HepG2 (cell line): Measurements from ENCODE around the gene UQCRHL. TPM values are rescaled to one million over a fixed set of nuclear protein-coding genes. Genes with fewer than 3 reads are reported as not detected.
"Not testable (repeated sequence)": the region's sequence is repeated elsewhere in the genome, so short reads cannot be mapped to it uniquely, and the experiment has no call there.

Experiments
- ATAC-seq: fragments of 200-7000 bp; cut with Tn5 transposase; 3 replicates; pipeline ENCODE4 v1.9.1; 2020; ENCODE audit warnings: mild to moderate bottlenecking, moderate library complexity
- Bru-seq: library from RNA; stranded (reverse); fragments of 400-500 nt; gene quantifications from one replicate; lab custom pipeline; 2021; lab: Mats Ljungman, UMichigan
- BruChase-seq, 2 experiments: library from RNA; stranded (reverse); fragments of 400-500 nt; gene quantifications; one replicate each; lab custom pipeline; 2021; lab: Mats Ljungman, UMichigan
- BruUV-seq: library from RNA; stranded (reverse); fragments of 400-500 nt; replicated peaks from 2 replicates; lab custom pipeline; 2021; lab: Mats Ljungman, UMichigan
- CTCF ChIA-PET: fragments of 300-600 bp; formaldehyde crosslinking; extraction: SDS; loops from one replicate; lab custom pipeline; 2021; ENCODE audit warnings: low total read pairs, inconsistent platforms, low intra/inter-chr PET ratio; lab: Yijun Ruan, JAX
- POLR2A ChIA-PET: fragments of 350-600 bp; sonication (Branson Sonifier 250); formaldehyde crosslinking; loops from one replicate; lab custom pipeline; 2020; ENCODE audit warnings: antibody characterized with exemption, inconsistent platforms; lab: Yijun Ruan, JAX
- DNase-seq: peaks from one replicate; pipeline ENCODE4 v3.0.0-alpha.2; 2015; ENCODE audit warnings: low spot score
- FAIRE-seq: peaks from 3 replicates; lab custom pipeline; 2011; peaks lifted over from hg19 to GRCh38; lab: Jason Lieb, UNC
- H2AFZ ChIP-seq: one replicate; pipeline ENCODE4 v1.6.1; 2011; ENCODE audit warnings: low read length, inconsistent platforms
- H3K27ac ChIP-seq: fragments of 300-600 bp; 3 replicates; pipeline ENCODE4 v1.8.0; 2011; ENCODE audit warnings: mixed run types, mild to moderate bottlenecking, mixed read lengths, low read length, inconsistent platforms; ENCODE audit not compliant: insufficient read depth; ENCODE audit errors: extremely low read length
- H3K27me3 ChIP-seq, 2 experiments: fragments of 200-600 bp in 1 of 2; 2 replicates in 1 of 2; 3 replicates in 1 of 2; pipeline versions ENCODE4 v1.6.0 to v1.8.0; 2011; ENCODE audit warnings: low read length in 2 of 2, mild to moderate bottlenecking in 2 of 2, moderate library complexity in 2 of 2, inconsistent platforms in 1 of 2; ENCODE audit not compliant: insufficient read depth in 2 of 2, control insufficient read depth in 1 of 2
- H3K36me3 ChIP-seq, 2 experiments: fragments of 200-600 bp in 1 of 2; replicated peaks in 1 of 2; 2 replicates in 1 of 2; 3 replicates in 1 of 2; pipeline versions ENCODE4 v1.5.1 to v1.8.0; 2011; ENCODE audit warnings: low read length in 2 of 2, inconsistent platforms in 1 of 2; ENCODE audit not compliant: insufficient read depth in 2 of 2, control insufficient read depth in 1 of 2
- H3K4me1 ChIP-seq: 2 replicates; pipeline ENCODE4 v1.5.1; 2012; ENCODE audit warnings: low read length, inconsistent platforms; ENCODE audit not compliant: insufficient read depth
- H3K4me2 ChIP-seq: 2 replicates; pipeline ENCODE4 v1.6.0; 2011; ENCODE audit warnings: low read depth, low read length, inconsistent platforms
- H3K4me3 ChIP-seq, 3 experiments: fragments of 200-600 bp in 1 of 3; sonication (generic), shearing (Covaris generic) in 1 of 3; replicated peaks in 1 of 3; 2 replicates each; pipeline ENCODE4 v1.5.1; 2011 to 2016; ENCODE audit warnings: low read length in 3 of 3, inconsistent platforms in 2 of 3, low read depth in 2 of 3, mild to moderate bottlenecking in 2 of 3, control low read depth in 1 of 3, mixed read lengths in 1 of 3; ENCODE audit not compliant: insufficient read depth in 1 of 3
- H3K79me2 ChIP-seq: one replicate; pipeline ENCODE4 v1.6.1; 2011; ENCODE audit warnings: low read length, inconsistent platforms; ENCODE audit not compliant: insufficient read depth
- H3K9ac ChIP-seq: 2 replicates; pipeline ENCODE4 v1.6.0; 2011; ENCODE audit warnings: mild to moderate bottlenecking, low read depth, low read length, inconsistent platforms; ENCODE audit not compliant: insufficient read depth
- H3K9me3 ChIP-seq: 2 replicates; pipeline ENCODE4 v1.5.1; 2012; ENCODE audit warnings: mild to moderate bottlenecking, low read length
- H4K20me1 ChIP-seq: 2 replicates; pipeline ENCODE4 v1.6.0; 2011; ENCODE audit warnings: inconsistent platforms, mild to moderate bottlenecking, low read length, moderate library complexity; ENCODE audit not compliant: insufficient read depth
- HMG20B ChIP-seq: conservative IDR thresholded peaks from 2 replicates; pipeline ENCODE4 v1.6.1; 2016; ENCODE audit warnings: missing genetic modification reagents, missing compliant biosample characterization
- NKX3-1 ChIP-seq: sonication (generic); formaldehyde crosslinking; IDR thresholded peaks from 2 replicates; pipeline ENCODE4 v1.5.0; 2020; ENCODE audit warnings: missing genetic modification reagents
- ZNF33A ChIP-seq: sonication (generic); formaldehyde crosslinking; IDR thresholded peaks from 2 replicates; pipeline ENCODE4 v1.5.1; 2020; ENCODE audit warnings: missing genetic modification reagents, mild to moderate bottlenecking, moderate library complexity, borderline replicate concordance
- ZNF383 ChIP-seq: sonication (generic); formaldehyde crosslinking; IDR thresholded peaks from 2 replicates; pipeline ENCODE4 v1.4.0; 2020; ENCODE audit warnings: missing genetic modification reagents, mild to moderate bottlenecking, borderline replicate concordance
- ZNF773 ChIP-seq: sonication (generic); formaldehyde crosslinking; IDR thresholded peaks from 2 replicates; pipeline ENCODE4 v1.4.0; 2020; ENCODE audit warnings: missing genetic modification reagents, borderline replicate concordance
- WGBS: methylation state at CpG from one replicate; pipeline ENCODE4 v1.1.6; 2017; ENCODE audit warnings: low lambda C conversion rate; 5-methylcytosine and 5-hydroxymethylcytosine counted together
- in situ Hi-C: cut with HindIII; loops from 2 replicates; pipeline ENCODE4 v1.10.0; 2017; ENCODE audit warnings: low pct_unique_long_range_greater_than_20kb; ENCODE audit not compliant: extremely low pct_ligation_motif_present
- intact Hi-C: fragments of 100-400 bp; cut with micrococcal nuclease; formaldehyde crosslinking; loops from one replicate; pipeline ENCODE4 v1.10.0; 2022; ENCODE audit not compliant: unreplicated experiment
- long read RNA-seq, 2 experiments: library from RNA in 1 of 2; library from polyadenylated mRNA in 1 of 2; stranded (forward) in 1 of 2; unstranded in 1 of 2; transcript quantifications; one replicate each; pipeline ENCODE4 v2.0.0, GENCODE V29; 2019 to 2022
- polyA minus RNA-seq, 3 experiments: library from RNA; depleted of rRNA, polyadenylated mRNA; stranded (reverse); fragments of >200 nt; gene quantifications; 2 replicates each; pipeline ENCODE4 v1.2.3, GENCODE V29; 2011; ENCODE audit warnings: low replicate concordance in 1 of 3
- polyA plus RNA-seq, 8 experiments: library from polyadenylated mRNA; depleted of rRNA in 3 of 8; stranded (reverse) in 7 of 8; unstranded in 1 of 8; fragments of >200 nt; fragmentation: Illumina TruSeq in 4 of 8; extraction: Trizol in 4 of 8; gene quantifications; 2 replicates each; pipeline versions ENCODE4 v1.2.1 to v1.2.3, GENCODE V29; 2011 to 2016; ENCODE audit warnings: low read depth in 4 of 8, missing spikeins in 1 of 8, mixed read lengths in 1 of 8; ENCODE audit not compliant: insufficient read depth in 1 of 8
- total RNA-seq, 5 experiments: library from RNA; depleted of rRNA; stranded (reverse); fragments of >200 nt; fragmentation: Illumina TruSeq; extraction: Trizol; gene quantifications; 2 replicates each; pipeline ENCODE4 v1.2.3, GENCODE V29; 2016; ENCODE audit warnings: low read depth in 1 of 5
- TF ChIP-seq, protein P1 (sequence below): sonication (generic); formaldehyde crosslinking; conservative IDR thresholded peaks from 2 replicates; pipeline ENCODE4 v1.4.0; 2020; ENCODE audit warnings: missing genetic modification reagents
- TF ChIP-seq, protein P2 (sequence below), 2 experiments: IDR thresholded peaks; 2 replicates each; pipeline ENCODE4 v1.6.1; 2011 to 2012; ENCODE audit warnings: low read length in 2 of 2, borderline replicate concordance in 1 of 2, low read depth in 1 of 2, mild to moderate bottlenecking in 1 of 2, moderate library complexity in 1 of 2

UQCRHL gene
- total RNA-seq (2016; rRNA removed; fragmentation: Illumina TruSeq; extraction: Trizol), result 2.3 and 4.0 TPM in 2 replicates
- 1.3 and 1.6 TPM in 2 replicates for total RNA-seq (2016; cell fraction: cytosol; rRNA removed; fragmentation: Illumina TruSeq; extraction: Trizol; ENCODE audit: low read depth)
- 2.3 and 4.1 TPM in 2 replicates for total RNA-seq (2016; cell fraction: insoluble cytoplasmic fraction; rRNA removed; fragmentation: Illumina TruSeq; extraction: Trizol)
- 3.6 and 3.8 TPM in 2 replicates for total RNA-seq (2016; cell fraction: membrane; rRNA removed; fragmentation: Illumina TruSeq; extraction: Trizol)
- total RNA-seq (2016; cell fraction: nucleus; rRNA removed; fragmentation: Illumina TruSeq; extraction: Trizol), result 0.72 and 0.87 TPM in 2 replicates
- 1.4 and 1.8 TPM in 2 replicates for polyA plus RNA-seq (2011; rRNA removed)
- 1.3 and 2.6 TPM in 2 replicates for polyA plus RNA-seq (2011; cell fraction: cytosol; rRNA removed)
- polyA plus RNA-seq (2011; cell fraction: nucleus; rRNA removed), result 0.59 and 1.3 TPM in 2 replicates
- 4.4 and 15.0 TPM in 2 replicates for polyA plus RNA-seq (2012)
- polyA plus RNA-seq (2016; cell fraction: cytosol; fragmentation: Illumina TruSeq; extraction: Trizol; ENCODE audit: low read depth), result 3.5 and 3.9 TPM in 2 replicates
- polyA plus RNA-seq (2016; cell fraction: insoluble cytoplasmic fraction; fragmentation: Illumina TruSeq; extraction: Trizol; ENCODE audit: low read depth), result 6.0 and 6.8 TPM in 2 replicates
- 4.5 and 5.2 TPM in 2 replicates for polyA plus RNA-seq (2016; cell fraction: membrane; fragmentation: Illumina TruSeq; extraction: Trizol; ENCODE audit: low read depth)
- polyA plus RNA-seq (2016; cell fraction: nucleus; fragmentation: Illumina TruSeq; extraction: Trizol; ENCODE audit: insufficient read depth, low read depth), result 1.8 and 2.2 TPM in 2 replicates
- 1.2 TPM in 1 of 2 replicates, not detected in the other for polyA minus RNA-seq (2011; rRNA and poly(A)+ RNA removed; ENCODE audit: low replicate concordance)
- polyA minus RNA-seq (2011; cell fraction: cytosol; rRNA and poly(A)+ RNA removed), result 2.5 and 2.8 TPM in 2 replicates
- polyA minus RNA-seq (2011; cell fraction: nucleus; rRNA and poly(A)+ RNA removed), result 0.64 and 0.87 TPM in 2 replicates
- Bru-seq, nascent RNA, result percentile 17 among the genes with signal in this experiment
- percentile 33 among the genes with signal in this experiment for BruChase-seq, experiment 1, labeled RNA remaining after a 6-hour chase
- BruChase-seq, experiment 2, labeled RNA remaining after a 2-hour chase, result percentile 33 among the genes with signal in this experiment
- long read RNA-seq, experiment 1, transcript UQCRHL-201 (1 exons, 2,180 nt), result major isoform, 6 of 6 reads
- long read RNA-seq, experiment 1, partial matches to known transcripts, result 0 of 6 reads
- long read RNA-seq, experiment 1, other reads (novel, unspliced or antisense), result 0 of 6 reads
- long read RNA-seq, experiment 2, transcript UQCRHL-201 (1 exons, 2,180 nt), result major isoform, 11 of 11 reads
- long read RNA-seq, experiment 2, partial matches to known transcripts, result 0 of 11 reads
- long read RNA-seq, experiment 2, other reads (novel, unspliced or antisense), result 0 of 11 reads

DNA sequence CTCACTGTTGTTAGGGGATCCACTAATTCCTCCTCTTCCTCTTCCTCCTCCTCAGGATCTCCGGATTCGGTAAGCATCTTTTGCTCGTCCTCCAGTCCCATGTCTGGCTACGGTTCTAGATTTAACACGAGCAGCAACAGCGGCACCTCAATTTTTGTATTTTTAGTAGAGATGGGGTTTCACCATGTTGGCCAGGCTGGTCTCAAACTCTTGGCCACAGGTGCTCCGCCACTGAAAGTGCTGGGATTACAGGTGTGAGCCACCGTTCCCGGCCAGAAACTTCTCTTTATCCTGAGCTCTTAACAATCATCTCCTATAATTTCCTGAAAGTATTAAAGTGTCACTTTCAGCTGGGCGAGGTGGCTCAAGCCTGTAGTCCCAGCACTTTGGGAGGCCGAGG, at the start of gene UQCRHL:
Gene UQCRHL (minus strand): TSS at position 101 of the 400 bp plus-strand sequence. CDS start 0 bp downstream, at position 101.
- intact Hi-C loops, H3K9ac ChIP-seq, in situ Hi-C loops, H3K4me3 ChIP-seq, CTCF ChIA-PET, H4K20me1 ChIP-seq, ATAC-seq, H3K79me2 ChIP-seq, DNase-seq, H3K4me2 ChIP-seq, H3K9me3 ChIP-seq, H2AFZ ChIP-seq, H3K36me3 ChIP-seq, H3K27me3 ChIP-seq, FAIRE-seq, BruUV-seq, H3K27ac ChIP-seq: not testable (repeated sequence)
- WGBS, result 71% methylated on average over 11 of the region's 11 CpGs
- POLR2A ChIA-PET, result interaction anchor here (1.1 kb wide), 1 partner anchor 27 kb away, joined by 3 read pairs; no protein-coding TSS in a partner anchor
- peaks cover 42% of the 10 kb centered on the region for H3K4me1 ChIP-seq

DNA sequence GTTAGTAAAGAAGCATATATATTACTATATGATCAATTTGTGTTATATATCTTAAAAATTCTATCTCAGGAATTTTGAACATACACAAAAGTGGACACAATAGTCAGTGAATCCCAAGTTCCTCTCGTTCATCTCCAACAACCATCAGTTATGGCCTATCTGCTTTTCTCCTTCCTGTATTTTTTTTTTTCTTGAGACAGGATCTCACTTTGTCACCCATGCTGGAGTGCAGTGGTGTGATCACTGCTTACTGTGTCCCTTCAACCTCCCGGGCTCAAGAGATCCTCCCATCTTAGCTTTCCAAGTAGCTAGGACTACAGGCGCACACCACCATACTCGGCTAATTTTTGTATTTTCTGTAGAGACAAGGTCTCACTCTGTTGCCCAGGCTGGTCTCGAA, 49.4 kb upstream of the UQCRHL start:
- Histone ChIP-seq H3K27me3 (no peaks in the 10 kb centered on the region; a peak in 1 of 5 replicates), H3K27ac (no peak overlapping the region), H3K4me1 (0 out of 2 replicates have a peak, but pooled peaks cover 3% of the 10 kb centered on the region), H3K9ac (no peak overlapping the region), H4K20me1 (peaks cover 17% of the 10 kb centered on the region), H3K9me3 (no peaks in the 10 kb centered on the region), H3K4me3 (no peak overlapping the region), H2AFZ (no peak overlapping the region), H3K4me2 (no peak overlapping the region), H3K79me2 (peaks cover 87% of the 10 kb centered on the region), H3K36me3 (no peaks in the 10 kb centered on the region; a peak in 1 of 5 replicates)
- no TSS peak for BruUV-seq
- no peak for FAIRE-seq
- intact Hi-C loops, result no loop called here
- CTCF ChIA-PET, result no interaction called here
- WGBS, result 96% methylated on average over 5 of the region's 5 CpGs
- no peak for ATAC-seq
- DNase-seq, result no peak
- POLR2A ChIA-PET, result no interaction called here
- in situ Hi-C loops, result no loop called here
- TF ChIP-seq HMG20B (CRISPR knock-in tag) (no peak), NKX3-1 (CRISPR knock-in tag) (no peak), ZNF383 (CRISPR knock-in tag) (no peak), ZNF33A (CRISPR knock-in tag) (no peak), ZNF773 (no peak)
- TF ChIP-seq, protein P1, sequence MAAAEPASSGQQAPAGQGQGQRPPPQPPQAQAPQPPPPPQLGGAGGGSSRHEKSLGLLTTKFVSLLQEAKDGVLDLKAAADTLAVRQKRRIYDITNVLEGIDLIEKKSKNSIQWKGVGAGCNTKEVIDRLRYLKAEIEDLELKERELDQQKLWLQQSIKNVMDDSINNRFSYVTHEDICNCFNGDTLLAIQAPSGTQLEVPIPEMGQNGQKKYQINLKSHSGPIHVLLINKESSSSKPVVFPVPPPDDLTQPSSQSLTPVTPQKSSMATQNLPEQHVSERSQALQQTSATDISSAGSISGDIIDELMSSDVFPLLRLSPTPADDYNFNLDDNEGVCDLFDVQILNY (CRISPR knock-in tag), result no peak
- TF ChIP-seq, protein P2, sequence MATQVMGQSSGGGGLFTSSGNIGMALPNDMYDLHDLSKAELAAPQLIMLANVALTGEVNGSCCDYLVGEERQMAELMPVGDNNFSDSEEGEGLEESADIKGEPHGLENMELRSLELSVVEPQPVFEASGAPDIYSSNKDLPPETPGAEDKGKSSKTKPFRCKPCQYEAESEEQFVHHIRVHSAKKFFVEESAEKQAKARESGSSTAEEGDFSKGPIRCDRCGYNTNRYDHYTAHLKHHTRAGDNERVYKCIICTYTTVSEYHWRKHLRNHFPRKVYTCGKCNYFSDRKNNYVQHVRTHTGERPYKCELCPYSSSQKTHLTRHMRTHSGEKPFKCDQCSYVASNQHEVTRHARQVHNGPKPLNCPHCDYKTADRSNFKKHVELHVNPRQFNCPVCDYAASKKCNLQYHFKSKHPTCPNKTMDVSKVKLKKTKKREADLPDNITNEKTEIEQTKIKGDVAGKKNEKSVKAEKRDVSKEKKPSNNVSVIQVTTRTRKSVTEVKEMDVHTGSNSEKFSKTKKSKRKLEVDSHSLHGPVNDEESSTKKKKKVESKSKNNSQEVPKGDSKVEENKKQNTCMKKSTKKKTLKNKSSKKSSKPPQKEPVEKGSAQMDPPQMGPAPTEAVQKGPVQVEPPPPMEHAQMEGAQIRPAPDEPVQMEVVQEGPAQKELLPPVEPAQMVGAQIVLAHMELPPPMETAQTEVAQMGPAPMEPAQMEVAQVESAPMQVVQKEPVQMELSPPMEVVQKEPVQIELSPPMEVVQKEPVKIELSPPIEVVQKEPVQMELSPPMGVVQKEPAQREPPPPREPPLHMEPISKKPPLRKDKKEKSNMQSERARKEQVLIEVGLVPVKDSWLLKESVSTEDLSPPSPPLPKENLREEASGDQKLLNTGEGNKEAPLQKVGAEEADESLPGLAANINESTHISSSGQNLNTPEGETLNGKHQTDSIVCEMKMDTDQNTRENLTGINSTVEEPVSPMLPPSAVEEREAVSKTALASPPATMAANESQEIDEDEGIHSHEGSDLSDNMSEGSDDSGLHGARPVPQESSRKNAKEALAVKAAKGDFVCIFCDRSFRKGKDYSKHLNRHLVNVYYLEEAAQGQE (IDR thresholded peaks at IDR 0.05; ENCODE audit: borderline replicate concordance in 1 of 2, low read depth in 1 of 2, low read length in 2 of 2), result no peak
